Ovary (tissue), 3 donors: ENCODE results near the gene CWC22.

Experiments
- EP300 ChIP-seq: sonication (generic); formaldehyde crosslinking; IDR thresholded peaks from one replicate; pipeline ENCODE4 v1.6.1; 2017; ENCODE audit warnings: antibody characterized with exemption
- POLR2A ChIP-seq: fragments of 450-650 bp; IDR thresholded peaks from one replicate; pipeline ENCODE4 v1.6.1; 2017; ENCODE audit warnings: antibody characterized with exemption, mild to moderate bottlenecking, moderate library complexity
- TF ChIP-seq, protein P1 (sequence below), 3 donors: fragments of 450-650 bp in 2 of 3; fragments of 200-600 bp in 1 of 3; IDR thresholded peaks; one replicate each; pipeline versions ENCODE4 v1.5.1 to v1.8.0; 2016 to 2022; ENCODE audit warnings: antibody characterized with exemption in 3 of 3, mild to moderate bottlenecking in 1 of 3
- donor health status: DM: no; HTN: no; CAD: no.

DNA sequence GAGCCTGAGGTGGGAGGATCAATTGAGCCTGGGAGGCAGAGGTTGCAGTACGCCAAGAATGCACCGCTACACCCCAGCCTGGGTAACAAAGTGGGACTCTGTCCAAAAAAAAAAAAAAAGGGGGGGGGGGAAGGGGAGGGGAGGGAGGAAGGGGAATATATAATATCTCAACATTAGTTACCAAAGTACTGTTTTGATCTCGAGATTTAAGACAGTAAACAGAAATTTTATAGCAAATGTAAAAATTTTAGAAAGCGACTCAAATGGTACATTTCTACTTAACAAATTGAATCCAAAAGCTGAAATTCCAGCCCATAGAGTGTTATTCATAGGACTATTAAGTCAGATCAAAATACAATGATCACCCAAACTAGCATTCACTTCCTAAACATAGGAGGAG, 60.8 kb downstream of the CWC22 start:
- TF ChIP-seq, protein P1, sequence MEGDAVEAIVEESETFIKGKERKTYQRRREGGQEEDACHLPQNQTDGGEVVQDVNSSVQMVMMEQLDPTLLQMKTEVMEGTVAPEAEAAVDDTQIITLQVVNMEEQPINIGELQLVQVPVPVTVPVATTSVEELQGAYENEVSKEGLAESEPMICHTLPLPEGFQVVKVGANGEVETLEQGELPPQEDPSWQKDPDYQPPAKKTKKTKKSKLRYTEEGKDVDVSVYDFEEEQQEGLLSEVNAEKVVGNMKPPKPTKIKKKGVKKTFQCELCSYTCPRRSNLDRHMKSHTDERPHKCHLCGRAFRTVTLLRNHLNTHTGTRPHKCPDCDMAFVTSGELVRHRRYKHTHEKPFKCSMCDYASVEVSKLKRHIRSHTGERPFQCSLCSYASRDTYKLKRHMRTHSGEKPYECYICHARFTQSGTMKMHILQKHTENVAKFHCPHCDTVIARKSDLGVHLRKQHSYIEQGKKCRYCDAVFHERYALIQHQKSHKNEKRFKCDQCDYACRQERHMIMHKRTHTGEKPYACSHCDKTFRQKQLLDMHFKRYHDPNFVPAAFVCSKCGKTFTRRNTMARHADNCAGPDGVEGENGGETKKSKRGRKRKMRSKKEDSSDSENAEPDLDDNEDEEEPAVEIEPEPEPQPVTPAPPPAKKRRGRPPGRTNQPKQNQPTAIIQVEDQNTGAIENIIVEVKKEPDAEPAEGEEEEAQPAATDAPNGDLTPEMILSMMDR (IDR thresholded peaks at IDR 0.05), result no peak
- TF ChIP-seq EP300 (no peak), POLR2A (no peak)
